Mesenchymal stem cell (in vitro differentiated cells and primary cell): ENCODE data around the gene OR10AD1.
"Not testable (repeated sequence)": the region's sequence is repeated elsewhere in the genome, so short reads cannot be mapped to it uniquely, and the experiment has no call there.

Source experiments
- DNase-seq: peaks from one replicate; pipeline ENCODE4 v3.0.0-alpha.2; 2013
- H2AFZ ChIP-seq: one replicate; pipeline ENCODE4 v1.6.1; 2013; ENCODE audit warnings: low read depth, mild to moderate bottlenecking, control low read depth, inconsistent platforms, low read length, moderate library complexity
- H2AK5ac ChIP-seq: 2 replicates; pipeline ENCODE4 v1.6.1; 2013; ENCODE audit warnings: low read length, moderate library complexity, mild to moderate bottlenecking, inconsistent platforms; ENCODE audit not compliant: severe bottlenecking
- H2BK120ac ChIP-seq: one replicate; pipeline ENCODE4 v1.6.1; 2013; ENCODE audit warnings: low read depth, mild to moderate bottlenecking, inconsistent platforms, low read length, moderate library complexity
- H2BK12ac ChIP-seq, 2 experiments: one replicate each; pipeline ENCODE4 v1.6.1; 2013; ENCODE audit warnings: inconsistent platforms in 2 of 2, low read length in 2 of 2, mild to moderate bottlenecking in 2 of 2, moderate library complexity in 2 of 2, control low read depth in 1 of 2
- H2BK15ac ChIP-seq: one replicate; pipeline ENCODE4 v1.6.1; 2013; ENCODE audit warnings: mild to moderate bottlenecking, low read depth, inconsistent platforms; ENCODE audit not compliant: poor library complexity, severe bottlenecking
- H2BK5ac ChIP-seq: 2 replicates; pipeline ENCODE4 v1.6.1; 2013; ENCODE audit warnings: low read depth, mild to moderate bottlenecking, low read length, control low read depth, inconsistent platforms; ENCODE audit not compliant: poor library complexity, severe bottlenecking
- H3K14ac ChIP-seq, 2 experiments: one replicate each; pipeline ENCODE4 v1.6.1; 2013; ENCODE audit warnings: inconsistent platforms in 2 of 2, low read length in 2 of 2, control low read depth in 1 of 2, mild to moderate bottlenecking in 1 of 2, moderate library complexity in 1 of 2
- H3K18ac ChIP-seq, 2 experiments: one replicate each; pipeline ENCODE4 v1.6.1; 2013; ENCODE audit warnings: inconsistent platforms in 2 of 2, low read length in 2 of 2, control low read depth in 1 of 2, low read depth in 1 of 2, mild to moderate bottlenecking in 1 of 2
- H3K23ac ChIP-seq, 2 experiments: one replicate each; pipeline ENCODE4 v1.6.1; 2013; ENCODE audit warnings: inconsistent platforms in 2 of 2, low read length in 2 of 2, mild to moderate bottlenecking in 2 of 2, moderate library complexity in 2 of 2, control low read depth in 1 of 2
- H3K27ac ChIP-seq: 2 replicates; pipeline ENCODE4 v1.5.1; 2013; ENCODE audit warnings: mild to moderate bottlenecking, moderate library complexity, low read length, control low read depth, inconsistent platforms; ENCODE audit not compliant: poor library complexity, severe bottlenecking
- H3K27me3 ChIP-seq, 2 experiments: 2 replicates each; pipeline versions ENCODE4 v1.6.1 to v1.7.0; 2013; ENCODE audit warnings: low read length in 2 of 2, mild to moderate bottlenecking in 2 of 2, moderate library complexity in 2 of 2, control low read depth in 1 of 2, inconsistent platforms in 1 of 2; ENCODE audit not compliant: control insufficient read depth in 1 of 2, insufficient read depth in 1 of 2
- H3K36me3 ChIP-seq, 2 experiments: 2 replicates each; pipeline versions ENCODE4 v1.6.1 to v1.7.0; 2013; ENCODE audit warnings: low read length in 2 of 2, control low read depth in 1 of 2, inconsistent platforms in 1 of 2, low read depth in 1 of 2, mild to moderate bottlenecking in 1 of 2; ENCODE audit not compliant: insufficient read depth in 2 of 2, control insufficient read depth in 1 of 2
- H3K4ac ChIP-seq, 2 experiments: one replicate each; pipeline ENCODE4 v1.6.1; 2013; ENCODE audit warnings: inconsistent platforms in 2 of 2, low read length in 2 of 2, mild to moderate bottlenecking in 2 of 2, moderate library complexity in 2 of 2, control low read depth in 1 of 2, low read depth in 1 of 2
- H3K4me1 ChIP-seq: 2 replicates; pipeline ENCODE4 v1.6.1; 2013; ENCODE audit warnings: low read depth, low read length, control low read depth; ENCODE audit not compliant: control insufficient read depth, insufficient read depth
- H3K4me2 ChIP-seq: 2 replicates; pipeline ENCODE4 v1.6.1; 2013; ENCODE audit warnings: low read length, mild to moderate bottlenecking, inconsistent platforms; ENCODE audit not compliant: poor library complexity, severe bottlenecking
- H3K4me3 ChIP-seq, 2 experiments: 2 replicates each; pipeline versions ENCODE4 v1.5.1 to v1.7.0; 2013; ENCODE audit warnings: low read length in 2 of 2, mild to moderate bottlenecking in 2 of 2, control low read depth in 1 of 2, low read depth in 1 of 2; ENCODE audit not compliant: insufficient read depth in 1 of 2
- H3K79me1 ChIP-seq: replicated peaks from 2 replicates; pipeline ENCODE4 v1.6.1; 2013; ENCODE audit warnings: mild to moderate bottlenecking, control low read depth, low read length, inconsistent platforms; ENCODE audit not compliant: poor library complexity, severe bottlenecking
- H3K9ac ChIP-seq: 2 replicates; pipeline ENCODE4 v1.7.0; 2013; ENCODE audit warnings: mild to moderate bottlenecking, low read length, moderate library complexity
- H3K9me3 ChIP-seq: 2 replicates; pipeline ENCODE4 v1.7.0; 2013; ENCODE audit warnings: mild to moderate bottlenecking, low read length; ENCODE audit not compliant: control insufficient read depth
- H4K8ac ChIP-seq: one replicate; pipeline ENCODE4 v1.6.1; 2013; ENCODE audit warnings: inconsistent platforms, mild to moderate bottlenecking, low read length, moderate library complexity
- H4K91ac ChIP-seq: one replicate; pipeline ENCODE4 v1.6.1; 2013; ENCODE audit warnings: mild to moderate bottlenecking, low read length, inconsistent platforms
- WGBS: methylation state at CpG from one replicate; pipeline ENCODE4 v1.1.7; 2013; ENCODE audit warnings: mixed read lengths; 5-methylcytosine and 5-hydroxymethylcytosine counted together

Gene OR10AD1

GRCh38 chr12:48231169-48231958 lies 28.3 kb upstream of the OR10AD1 start:
- not testable (repeated sequence) for H2BK15ac ChIP-seq, H3K27me3 ChIP-seq, DNase-seq, H3K79me1 ChIP-seq, H3K4me1 ChIP-seq, H3K9me3 ChIP-seq, H2BK5ac ChIP-seq, H3K14ac ChIP-seq, H3K36me3 ChIP-seq, H3K23ac ChIP-seq, H3K27ac ChIP-seq, H3K18ac ChIP-seq, H3K4me2 ChIP-seq, H2AFZ ChIP-seq, H2BK120ac ChIP-seq, H3K4me3 ChIP-seq, H3K4ac ChIP-seq, H2BK12ac ChIP-seq, H4K8ac ChIP-seq, H4K91ac ChIP-seq, H3K9ac ChIP-seq, H2AK5ac ChIP-seq
- WGBS: 92% methylated on average over 2 of the region's 2 CpGs

GRCh38 chr12:48224533-48224932 lies 21.4 kb upstream of the OR10AD1 start:
- H2BK12ac ChIP-seq, H3K4me3 ChIP-seq, H3K14ac ChIP-seq, H3K9me3 ChIP-seq, H3K9ac ChIP-seq, H3K4me1 ChIP-seq, H3K4ac ChIP-seq, H3K27me3 ChIP-seq, H2BK120ac ChIP-seq, H3K4me2 ChIP-seq, H2AFZ ChIP-seq, H3K79me1 ChIP-seq, H2BK5ac ChIP-seq, H3K36me3 ChIP-seq, H4K8ac ChIP-seq, H3K23ac ChIP-seq, H2BK15ac ChIP-seq, H3K18ac ChIP-seq, DNase-seq, H4K91ac ChIP-seq, H2AK5ac ChIP-seq, H3K27ac ChIP-seq: not testable (repeated sequence)
- WGBS: 46% methylated on average over 2 of the region's 3 CpGs

DNA sequence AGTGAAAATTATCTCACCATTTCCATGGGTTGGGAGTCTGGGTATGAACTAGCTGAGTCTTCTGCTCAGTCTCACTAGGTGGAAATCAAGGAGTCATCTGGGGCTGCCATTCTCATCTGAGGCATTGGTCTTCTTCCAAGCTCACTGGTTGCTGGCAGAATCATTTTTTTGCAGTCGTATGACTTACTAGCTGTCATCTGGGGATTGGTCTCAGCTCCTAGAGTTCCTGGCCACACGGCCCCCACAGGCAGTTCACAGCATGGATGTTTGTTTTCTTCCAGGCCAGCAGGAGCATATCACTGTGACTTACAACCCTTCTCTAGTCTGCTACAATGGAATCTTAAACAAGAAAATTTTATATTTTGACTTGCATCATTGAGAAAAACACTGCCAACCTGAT lies 18.6 kb upstream of the OR10AD1 start:
- H3K36me3 ChIP-seq: no peaks in the 10 kb centered on the region
- no peak overlapping the region for H4K8ac ChIP-seq
- no peak overlapping the region for H3K14ac ChIP-seq
- no peak overlapping the region for H2BK15ac ChIP-seq
- no peaks in the 10 kb centered on the region for H3K4me1 ChIP-seq
- no peaks in the 10 kb centered on the region for H3K79me1 ChIP-seq
- no peak overlapping the region for H3K4me2 ChIP-seq
- 74% methylated on average over 2 of the region's 2 CpGs for WGBS
- no peak for DNase-seq
- H3K4ac ChIP-seq: no peak overlapping the region
- no peak overlapping the region for H3K27ac ChIP-seq
- no peak overlapping the region for H3K4me3 ChIP-seq
- no peak overlapping the region for H4K91ac ChIP-seq
- H2BK5ac ChIP-seq: no peak overlapping the region
- no peak overlapping the region for H2AFZ ChIP-seq
- no peak overlapping the region for H2BK120ac ChIP-seq
- no peak overlapping the region for H3K18ac ChIP-seq
- no peak overlapping the region for H3K23ac ChIP-seq
- no peaks in the 10 kb centered on the region for H3K9me3 ChIP-seq
- H2AK5ac ChIP-seq: no peak overlapping the region
- H2BK12ac ChIP-seq: no peak overlapping the region
- H3K9ac ChIP-seq: no peak overlapping the region
- peaks cover 0 to 3% of the 10 kb centered on the region in 2 experiments for H3K27me3 ChIP-seq

DNA sequence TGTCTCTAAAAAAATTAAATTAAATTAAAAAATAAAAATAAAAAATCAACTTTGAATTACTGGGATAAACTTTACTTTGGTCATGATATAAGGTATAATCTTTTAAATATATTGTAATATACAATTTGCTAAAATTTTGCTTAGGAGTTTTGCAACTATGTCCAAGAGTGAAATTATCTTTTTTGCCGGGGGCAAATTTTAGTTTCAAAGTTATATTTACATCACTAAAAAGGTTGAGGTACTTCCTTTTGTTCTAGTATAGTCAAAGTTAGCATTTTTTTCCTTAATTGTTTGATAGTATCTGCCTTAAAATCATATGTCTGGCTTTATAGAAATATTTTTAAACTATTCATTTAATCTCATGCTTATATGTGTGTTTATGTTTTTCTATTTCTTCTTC lies 17.6 kb upstream of the OR10AD1 start:
- Histone ChIP-seq H2BK15ac (no peak overlapping the region), H3K36me3 (no peaks in the 10 kb centered on the region), H2AFZ (no peak overlapping the region), H2BK5ac (no peak overlapping the region), H3K27me3 (peaks cover 0 to 12% of the 10 kb centered on the region in 2 experiments), H3K79me1 (no peaks in the 10 kb centered on the region), H3K18ac (no peak overlapping the region), H2BK120ac (no peak overlapping the region), H3K4ac (no peak overlapping the region), H3K4me1 (no peaks in the 10 kb centered on the region), H3K9me3 (no peaks in the 10 kb centered on the region), H3K27ac (no peak overlapping the region), H2BK12ac (no peak overlapping the region), H3K4me3 (no peak overlapping the region), H3K23ac (no peak overlapping the region), H3K14ac (no peak overlapping the region), H3K4me2 (no peak overlapping the region), H4K8ac (no peak overlapping the region), H3K9ac (no peak overlapping the region), H2AK5ac (no peak overlapping the region), H4K91ac (no peak overlapping the region)
- DNase-seq: no peak
- WGBS: 100% methylated on average over 1 of the region's 1 CpG
